CD4-positive, alpha-beta T cell treated with Interleukin-4 for 4 hours (primary cell): ENCODE measurements around the gene ACTL7A.
A peak's percentile ranks its signal among the peaks of the same experiment; 100 is the strongest.
"Not testable (repeated sequence)": the region's sequence is repeated elsewhere in the genome, so short reads cannot be mapped to it uniquely, and the experiment has no call there.

ENCODE experiments used
- DNase-seq: peaks from one replicate; pipeline ENCODE4 v3.0.0-alpha.2; 2020

Gene ACTL7A

GRCh38 chr9:108882052-108882888 is 20.2 kb downstream of the ACTL7A start:
- DNase-seq, result no peak

- no peak for DNase-seq
Observed at GRCh38 chr9:108883085-108883484, 21.0 kb downstream of the ACTL7A start.

- no peak for DNase-seq
Observed at GRCh38 chr9:108884701-108885100, 22.6 kb downstream of the ACTL7A start.

- no peak for DNase-seq
Observed at GRCh38 chr9:108885643-108886348, 23.7 kb downstream of the ACTL7A start.

- not testable (repeated sequence) for DNase-seq
Observed at GRCh38 chr9:108886594-108887271, 24.7 kb downstream of the ACTL7A start.

- no peak for DNase-seq
Observed at GRCh38 chr9:108889649-108890067, 27.6 kb downstream of the ACTL7A start.

- DNase-seq, result no peak
Observed at GRCh38 chr9:108894225-108894997, 32.3 kb downstream of the ACTL7A start.

- no peak for DNase-seq
Observed at GRCh38 chr9:108897324-108898096, 35.4 kb downstream of the ACTL7A start.

- not testable (repeated sequence) for DNase-seq
Observed at GRCh38 chr9:108899023-108899695, 37.1 kb downstream of the ACTL7A start.

GRCh38 chr9:108900176-108900575 is 38.1 kb downstream of the ACTL7A start:
- no peak for DNase-seq

- DNase-seq, result no peak
Observed at GRCh38 chr9:108903420-108904103, 41.5 kb downstream of the ACTL7A start.

- DNase-seq, result no peak
Observed at GRCh38 chr9:108904161-108904560, 42.1 kb downstream of the ACTL7A start.

GRCh38 chr9:108905494-108905893 is 43.4 kb downstream of the ACTL7A start:
- no peak for DNase-seq

- DNase-seq, result no peak
Observed at GRCh38 chr9:108910402-108910801, 48.3 kb downstream of the ACTL7A start.

GRCh38 chr9:108910914-108911313 is 48.8 kb downstream of the ACTL7A start:
- no peak for DNase-seq

- DNase-seq, result peak; percentile 15
Observed at GRCh38 chr9:108911820-108912219, 49.8 kb downstream of the ACTL7A start.
